Activated CD4-positive, alpha-beta T cell treated with anti-CD3 and anti-CD28 coated beads for 4 hours (primary cell): ENCODE data around the gene OR5AK2.
"Not testable (repeated sequence)": the region's sequence is repeated elsewhere in the genome, so short reads cannot be mapped to it uniquely, and the experiment has no call there.

Source experiments
- DNase-seq, 2 donors: peaks; one replicate each; pipeline ENCODE4 v3.0.0-alpha.2; 2020

OR5AK2 gene

GRCh38 chr11:56988614-56989013 is at the start of gene OR5AK2:
OR5AK2 (plus strand) TSS chr11:56988914; CDS start chr11:56988914, 0 bp downstream.
- DNase-seq: no peak

- DNase-seq: not testable (repeated sequence)
These were observed 43.2 kb upstream of the OR5AK2 start for GRCh38 chr11:56945526-56945925.

DNA sequence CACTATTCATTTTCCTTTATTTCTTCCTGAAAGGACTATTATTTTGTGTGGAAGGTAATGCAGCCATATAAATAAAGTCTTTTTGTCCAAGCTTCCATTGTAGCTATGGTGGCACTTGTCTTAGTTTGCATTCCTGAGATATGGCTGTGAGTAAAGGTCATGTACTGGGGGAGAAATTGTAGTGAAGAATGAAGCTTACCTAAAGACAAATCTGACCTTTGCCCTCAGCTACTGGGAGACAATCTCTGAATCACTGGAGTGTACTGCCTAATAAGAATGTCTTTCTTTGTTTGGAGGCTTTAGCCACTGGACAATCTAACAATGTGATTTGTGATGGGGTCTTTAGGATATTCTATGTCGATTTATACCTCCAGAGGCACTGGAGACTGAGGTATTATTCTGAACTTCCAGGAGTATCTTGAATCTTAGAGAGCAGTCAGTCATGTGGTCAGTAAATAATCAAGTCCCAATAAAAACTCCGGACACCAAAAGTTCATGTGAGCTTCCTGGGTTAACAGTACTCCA is 39.7 kb upstream of the OR5AK2 start:
- DNase-seq: no peak

DNA sequence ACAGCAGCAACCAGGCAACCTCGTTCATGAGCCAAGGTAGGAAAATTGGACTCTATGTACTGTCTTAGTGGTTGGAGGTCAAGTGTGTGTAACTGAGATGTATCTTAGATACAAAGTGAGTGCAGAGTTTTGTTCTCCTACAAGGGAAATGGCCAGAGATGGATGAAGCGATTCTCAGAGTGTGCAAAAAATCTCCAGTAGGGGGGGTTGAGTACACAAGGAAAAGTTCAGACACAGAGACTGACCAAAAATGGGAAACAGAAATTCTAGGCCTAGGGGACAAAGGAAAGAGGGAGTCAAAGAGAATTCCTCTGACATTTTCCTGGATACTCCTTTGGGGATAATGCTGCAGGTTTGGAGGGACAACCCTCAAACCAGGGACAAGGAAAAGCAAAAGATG is 38.2 kb upstream of the OR5AK2 start:
- no peak for DNase-seq

DNA sequence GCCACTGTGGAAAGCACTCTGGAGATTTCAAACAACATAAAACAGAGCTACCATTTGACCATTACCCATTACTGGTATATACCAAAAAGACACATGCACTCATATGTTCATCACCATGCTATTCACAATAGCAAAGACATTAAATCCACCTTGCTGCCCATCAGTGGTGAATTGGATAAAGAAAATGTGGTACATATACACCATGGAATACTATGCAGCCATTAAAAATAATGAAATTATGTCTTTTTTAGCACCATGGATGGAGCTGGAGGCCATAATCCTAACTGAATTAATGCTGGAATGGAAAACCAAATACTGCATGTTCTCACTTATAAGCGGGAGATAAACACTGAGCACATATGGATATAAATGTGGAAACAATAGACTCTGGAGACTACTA is 34.8 kb upstream of the OR5AK2 start:
- DNase-seq: not testable (repeated sequence)

DNA sequence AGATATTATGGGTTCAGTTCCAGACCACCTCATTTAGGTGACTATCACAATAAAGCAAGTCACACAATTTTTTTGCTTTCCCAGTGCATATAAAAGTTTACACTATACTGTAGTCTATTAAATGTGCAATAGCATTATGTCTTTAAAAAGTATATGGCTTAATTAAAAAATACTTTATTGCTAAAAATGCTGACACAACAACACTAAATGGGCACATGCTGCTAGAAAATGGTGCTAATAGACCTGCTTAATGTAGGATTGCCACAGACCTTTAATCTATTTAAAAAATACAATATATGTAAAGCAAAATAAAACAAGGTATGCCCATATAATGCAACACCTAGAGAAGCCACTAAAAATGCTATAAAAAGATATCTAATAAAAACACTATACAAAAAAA is 27.1 kb upstream of the OR5AK2 start:
- DNase-seq: no peak

DNA sequence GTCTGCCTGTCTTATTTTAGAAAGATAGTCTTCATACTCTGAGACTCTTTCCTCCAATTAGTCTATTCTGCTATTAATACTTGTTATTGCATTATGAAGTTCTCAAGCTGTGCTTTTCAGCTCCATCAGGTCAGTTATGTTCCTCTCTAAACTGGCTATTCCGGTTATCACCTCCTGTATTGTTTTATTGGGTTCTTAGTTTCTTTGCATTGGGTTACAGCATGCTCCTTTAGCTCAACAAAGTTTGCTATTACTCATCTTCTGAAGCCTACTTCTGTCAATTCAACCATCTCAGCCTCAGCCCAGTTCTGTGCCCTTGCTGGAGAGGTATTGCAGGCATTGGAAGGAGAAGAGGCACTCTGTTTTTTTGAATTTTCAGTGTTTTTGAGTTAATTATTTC is 21.0 kb upstream of the OR5AK2 start:
- DNase-seq: no peak

DNA sequence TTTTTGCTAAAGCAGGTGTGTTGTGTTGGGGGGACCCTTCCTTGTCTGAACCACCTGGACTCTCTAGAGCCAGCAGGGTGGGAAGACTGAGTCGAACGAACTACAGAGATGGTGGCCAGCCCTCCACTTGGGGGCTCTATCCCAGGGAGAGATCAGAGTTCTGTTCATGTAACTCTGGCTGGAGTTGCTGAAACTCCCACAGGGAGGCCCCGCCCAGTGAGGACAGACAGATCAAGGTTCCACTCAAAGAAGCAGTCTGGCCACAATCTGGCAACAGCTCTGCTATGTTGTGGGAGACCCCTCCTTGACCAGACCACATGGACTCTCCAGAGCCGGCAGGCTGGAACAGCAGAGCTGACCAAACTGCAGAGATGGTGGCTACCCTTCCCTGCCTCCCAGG is 20.2 kb upstream of the OR5AK2 start:
- DNase-seq: no peak

GRCh38 chr11:56977314-56977713 is 11.4 kb upstream of the OR5AK2 start:
- DNase-seq: no peak

DNA sequence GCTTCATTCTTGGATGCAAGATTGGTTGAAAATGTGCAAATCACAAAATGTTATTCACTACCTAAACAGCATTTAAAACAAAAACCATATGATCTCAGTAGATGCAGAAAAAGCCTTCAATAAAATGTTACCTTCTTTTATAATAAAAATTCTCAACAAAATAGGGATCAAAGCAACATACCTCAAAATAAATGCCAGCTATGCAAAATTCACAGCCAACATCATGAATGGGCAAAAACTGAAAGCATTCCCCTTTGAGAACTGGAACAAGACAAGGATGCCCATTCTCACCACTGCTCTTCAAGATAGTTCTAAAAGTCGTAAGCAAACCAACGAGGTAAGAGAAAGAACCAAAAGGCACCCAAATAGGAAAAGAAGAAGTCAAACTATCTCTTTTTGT is 2.0 kb downstream of the OR5AK2 start:
- DNase-seq: no peak

DNA sequence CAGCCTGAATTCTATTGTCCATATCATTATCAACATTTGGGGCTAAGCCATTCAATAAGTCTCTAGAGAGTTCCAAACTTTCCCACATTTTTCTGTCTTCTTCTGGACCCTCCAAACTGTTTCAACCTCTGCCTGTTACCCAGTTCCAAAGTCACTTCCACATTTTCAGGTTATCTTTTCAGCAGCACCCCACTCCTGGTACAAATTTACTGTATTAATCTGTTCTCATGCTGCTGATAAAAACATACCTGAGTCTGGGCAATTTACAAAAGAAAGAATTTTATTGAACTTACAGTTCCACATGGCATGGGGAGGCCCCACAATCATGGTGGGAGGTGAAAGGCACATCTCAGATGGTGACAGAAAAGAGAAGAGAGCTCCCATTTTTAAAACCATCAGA is 5.8 kb downstream of the OR5AK2 start:
- no peak for DNase-seq

GRCh38 chr11:57001674-57002401 is 13.1 kb downstream of the OR5AK2 start:
- no peak for DNase-seq

DNA sequence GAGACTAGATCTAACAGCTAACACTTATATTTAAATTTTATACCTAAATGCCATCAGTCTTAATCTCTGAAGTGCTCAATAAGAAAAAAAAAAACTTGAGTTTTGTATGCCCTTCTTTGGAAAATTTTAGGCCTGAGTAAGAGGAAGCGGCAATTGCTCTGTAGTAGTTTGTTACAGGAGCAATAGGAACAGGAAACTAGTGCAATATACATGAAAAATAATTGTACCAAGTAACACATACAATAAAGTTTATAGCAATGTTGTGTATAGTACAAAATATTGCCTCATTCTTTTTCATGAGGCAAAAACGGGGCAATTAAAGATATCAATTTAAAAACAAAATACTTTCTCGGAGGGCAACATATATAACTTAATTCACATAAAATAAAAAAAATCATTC is 19.7 kb downstream of the OR5AK2 start:
- DNase-seq: no peak

DNA sequence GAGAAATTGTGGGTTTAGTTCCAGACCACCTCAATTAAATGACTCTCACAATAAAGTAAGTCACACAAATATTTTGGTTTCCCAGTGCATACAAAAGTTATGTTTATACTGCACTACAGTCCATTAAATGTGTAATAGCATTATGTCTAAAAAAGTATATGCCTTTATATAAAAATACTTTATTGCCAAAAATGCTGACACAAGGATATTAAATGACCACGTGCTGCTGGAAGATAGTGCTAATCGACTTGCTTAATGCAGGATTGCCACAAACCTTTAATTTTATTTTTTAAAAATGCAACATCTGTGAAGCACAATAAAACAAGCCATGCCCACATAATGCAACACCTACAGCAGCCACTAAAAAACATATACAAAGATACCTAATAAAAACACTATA is 27.0 kb downstream of the OR5AK2 start:
- DNase-seq: no peak

- no peak for DNase-seq
These were observed 42.8 kb downstream of the OR5AK2 start for GRCh38 chr11:57031556-57031955.
